Measurements from ENCODE around the gene IRF4.

Gene IRF4

GRCh38 chr6:394641-395289, 3.2 kb downstream of the IRF4 start:
- DNase-seq (ENCODE audit: low spot score) = no peak
- TF ChIP-seq, protein P1, sequence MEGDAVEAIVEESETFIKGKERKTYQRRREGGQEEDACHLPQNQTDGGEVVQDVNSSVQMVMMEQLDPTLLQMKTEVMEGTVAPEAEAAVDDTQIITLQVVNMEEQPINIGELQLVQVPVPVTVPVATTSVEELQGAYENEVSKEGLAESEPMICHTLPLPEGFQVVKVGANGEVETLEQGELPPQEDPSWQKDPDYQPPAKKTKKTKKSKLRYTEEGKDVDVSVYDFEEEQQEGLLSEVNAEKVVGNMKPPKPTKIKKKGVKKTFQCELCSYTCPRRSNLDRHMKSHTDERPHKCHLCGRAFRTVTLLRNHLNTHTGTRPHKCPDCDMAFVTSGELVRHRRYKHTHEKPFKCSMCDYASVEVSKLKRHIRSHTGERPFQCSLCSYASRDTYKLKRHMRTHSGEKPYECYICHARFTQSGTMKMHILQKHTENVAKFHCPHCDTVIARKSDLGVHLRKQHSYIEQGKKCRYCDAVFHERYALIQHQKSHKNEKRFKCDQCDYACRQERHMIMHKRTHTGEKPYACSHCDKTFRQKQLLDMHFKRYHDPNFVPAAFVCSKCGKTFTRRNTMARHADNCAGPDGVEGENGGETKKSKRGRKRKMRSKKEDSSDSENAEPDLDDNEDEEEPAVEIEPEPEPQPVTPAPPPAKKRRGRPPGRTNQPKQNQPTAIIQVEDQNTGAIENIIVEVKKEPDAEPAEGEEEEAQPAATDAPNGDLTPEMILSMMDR (IDR thresholded peaks at IDR 0.05; ENCODE audit: extremely low read depth, insufficient read depth, missing control alignments) = no peak
- in situ Hi-C loops (cut with MboI; ENCODE audit: low pct_unique_long_range_greater_than_20kb, low sequenced_read_pairs, unreplicated experiment) = no loop called here

GRCh38 chr6:395432-396125, 4.0 kb downstream of the IRF4 start:
- in situ Hi-C loops (cut with MboI; ENCODE audit: low pct_unique_long_range_greater_than_20kb, low sequenced_read_pairs, unreplicated experiment) = no loop called here
- no peak for DNase-seq (ENCODE audit: low spot score)
- TF ChIP-seq, protein P1 (IDR thresholded peaks at IDR 0.05; ENCODE audit: extremely low read depth, insufficient read depth, missing control alignments) = no peak

DNA sequence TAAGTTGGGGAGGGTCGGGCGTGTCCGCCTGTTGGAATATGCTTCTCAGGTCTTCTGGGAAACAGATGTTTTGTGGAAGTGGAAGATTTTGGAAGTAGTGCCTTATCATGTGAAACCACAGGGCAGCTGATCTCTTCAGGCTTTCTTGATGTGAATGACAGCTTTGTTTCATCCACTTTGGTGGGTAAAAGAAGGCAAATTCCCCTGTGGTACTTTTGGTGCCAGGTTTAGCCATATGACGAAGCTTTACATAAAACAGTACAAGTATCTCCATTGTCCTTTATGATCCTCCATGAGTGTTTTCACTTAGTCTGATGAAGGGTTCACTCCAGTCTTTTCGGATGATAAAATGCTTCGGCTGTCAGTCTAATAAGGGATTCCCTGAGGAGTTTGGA, 4.6 kb downstream of the IRF4 start:
- TF ChIP-seq, protein P1 (IDR thresholded peaks at IDR 0.05; ENCODE audit: extremely low read depth, insufficient read depth, missing control alignments) = no peak
- DNase-seq (ENCODE audit: low spot score) = no peak
- in situ Hi-C loops (cut with MboI; ENCODE audit: low pct_unique_long_range_greater_than_20kb, low sequenced_read_pairs, unreplicated experiment) = no loop called here

DNA sequence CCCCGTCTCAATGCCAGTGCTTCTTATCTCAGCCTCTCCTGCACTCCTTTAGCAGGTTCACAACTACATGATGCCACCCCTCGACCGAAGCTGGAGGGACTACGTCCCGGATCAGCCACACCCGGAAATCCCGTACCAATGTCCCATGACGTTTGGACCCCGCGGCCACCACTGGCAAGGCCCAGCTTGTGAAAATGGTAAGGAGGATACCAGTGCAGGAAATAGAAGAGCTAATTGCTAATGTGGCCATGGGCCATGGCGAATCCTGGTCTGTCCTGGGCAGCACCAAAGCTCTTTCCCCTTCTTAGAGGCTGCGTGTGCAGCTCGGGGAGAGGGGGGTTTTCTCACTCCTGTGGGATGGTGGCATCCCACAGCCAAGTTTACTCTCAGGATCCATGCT, 5.5 kb downstream of the IRF4 start:
- in situ Hi-C loops (cut with MboI; ENCODE audit: low pct_unique_long_range_greater_than_20kb, low sequenced_read_pairs, unreplicated experiment) = no loop called here
- TF ChIP-seq, protein P1 (IDR thresholded peaks at IDR 0.05; ENCODE audit: extremely low read depth, insufficient read depth, missing control alignments) = no peak
- DNase-seq (ENCODE audit: low spot score) = no peak

GRCh38 chr6:397604-398003, 6.1 kb downstream of the IRF4 start:
- no peak for DNase-seq (ENCODE audit: low spot score)
- in situ Hi-C loops (cut with MboI; ENCODE audit: low pct_unique_long_range_greater_than_20kb, low sequenced_read_pairs, unreplicated experiment) = no loop called here
- TF ChIP-seq, protein P1 (IDR thresholded peaks at IDR 0.05; ENCODE audit: extremely low read depth, insufficient read depth, missing control alignments) = no peak

- in situ Hi-C loops (cut with MboI; ENCODE audit: low pct_unique_long_range_greater_than_20kb, low sequenced_read_pairs, unreplicated experiment) = no loop called here
- no peak for DNase-seq (ENCODE audit: low spot score)
- TF ChIP-seq, protein P1 (IDR thresholded peaks at IDR 0.05; ENCODE audit: extremely low read depth, insufficient read depth, missing control alignments) = no peak
These were observed 6.5 kb downstream of the IRF4 start for GRCh38 chr6:398065-398464.

All from GM13977 (cell line).